Breast epithelium (tissue), 3 donors: ENCODE measurements around the gene DUSP8.
A peak's percentile ranks its signal among the peaks of the same experiment; 100 is the strongest.

ENCODE experiments used
- POLR2AphosphoS5 ChIP-seq, 3 donors: sonication (generic); formaldehyde crosslinking; IDR thresholded peaks; one replicate each; pipeline ENCODE4 v1.6.1; 2017; ENCODE audit warnings: antibody characterized with exemption in 3 of 3
- TF ChIP-seq, protein P1 (sequence below), 3 donors: fragments of 450-650 bp; IDR thresholded peaks; one replicate each; pipeline ENCODE4 v1.5.1; 2016 to 2017; ENCODE audit warnings: antibody characterized with exemption in 3 of 3, mild to moderate bottlenecking in 3 of 3, moderate library complexity in 3 of 3

DNA sequence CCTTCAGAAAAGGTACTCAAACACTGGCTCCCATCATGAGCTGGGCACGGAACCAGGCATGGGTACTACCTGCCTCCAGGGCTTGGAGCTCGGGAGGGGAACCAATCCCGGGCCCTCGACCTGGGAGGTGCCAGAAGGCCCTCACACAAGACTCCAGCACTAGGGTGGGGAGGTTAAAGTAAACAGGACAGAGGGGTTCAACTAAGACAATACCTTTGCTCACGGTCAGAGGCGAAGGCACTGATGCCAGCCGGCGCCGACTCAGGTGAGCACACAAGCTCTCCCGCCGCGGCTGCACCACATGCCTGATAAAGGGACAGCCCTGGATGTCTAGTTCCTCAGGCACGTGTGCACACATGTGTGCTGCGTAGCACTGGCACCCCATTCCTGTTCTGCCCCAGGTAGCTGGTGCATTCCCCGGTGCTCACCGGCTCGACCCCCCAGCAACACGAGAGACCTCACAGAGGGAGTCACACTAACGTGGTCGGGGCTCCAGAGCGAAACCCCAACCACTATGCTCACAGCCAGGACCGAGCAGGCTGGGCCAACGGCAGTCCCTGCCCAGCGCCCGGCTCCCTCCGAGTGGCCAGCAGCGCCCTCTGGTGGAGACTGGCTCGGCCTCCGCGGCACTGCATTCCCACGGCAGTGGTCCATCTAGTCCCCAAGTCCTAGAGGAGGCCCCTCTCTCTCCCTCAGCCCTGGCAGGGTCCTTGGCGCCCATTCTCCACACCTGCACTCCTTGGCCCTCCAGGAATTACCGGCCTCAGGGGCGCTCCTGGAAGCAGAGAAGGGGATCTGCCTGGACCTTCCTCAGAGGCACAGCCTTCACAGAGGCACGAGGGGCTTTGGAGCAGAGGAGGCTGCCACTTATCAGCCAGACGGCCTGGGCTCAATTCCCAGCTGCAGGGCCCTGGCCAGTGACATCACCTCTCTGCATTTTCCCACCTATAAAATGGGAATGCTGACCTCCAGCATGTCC lies 56.7 kb downstream of the DUSP8 start:
- TF ChIP-seq, protein P1, sequence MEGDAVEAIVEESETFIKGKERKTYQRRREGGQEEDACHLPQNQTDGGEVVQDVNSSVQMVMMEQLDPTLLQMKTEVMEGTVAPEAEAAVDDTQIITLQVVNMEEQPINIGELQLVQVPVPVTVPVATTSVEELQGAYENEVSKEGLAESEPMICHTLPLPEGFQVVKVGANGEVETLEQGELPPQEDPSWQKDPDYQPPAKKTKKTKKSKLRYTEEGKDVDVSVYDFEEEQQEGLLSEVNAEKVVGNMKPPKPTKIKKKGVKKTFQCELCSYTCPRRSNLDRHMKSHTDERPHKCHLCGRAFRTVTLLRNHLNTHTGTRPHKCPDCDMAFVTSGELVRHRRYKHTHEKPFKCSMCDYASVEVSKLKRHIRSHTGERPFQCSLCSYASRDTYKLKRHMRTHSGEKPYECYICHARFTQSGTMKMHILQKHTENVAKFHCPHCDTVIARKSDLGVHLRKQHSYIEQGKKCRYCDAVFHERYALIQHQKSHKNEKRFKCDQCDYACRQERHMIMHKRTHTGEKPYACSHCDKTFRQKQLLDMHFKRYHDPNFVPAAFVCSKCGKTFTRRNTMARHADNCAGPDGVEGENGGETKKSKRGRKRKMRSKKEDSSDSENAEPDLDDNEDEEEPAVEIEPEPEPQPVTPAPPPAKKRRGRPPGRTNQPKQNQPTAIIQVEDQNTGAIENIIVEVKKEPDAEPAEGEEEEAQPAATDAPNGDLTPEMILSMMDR (IDR thresholded peaks at IDR 0.05), result peak; percentile 42 to 89 (median 88)
- peak in 1 of 3 donors; percentile 29 for TF ChIP-seq POLR2AphosphoS5 (IDR thresholded peaks at IDR 0.05)
